ENCODE measurements around the gene SORCS1.
"Not testable (repeated sequence)": the region's sequence is repeated elsewhere in the genome, so short reads cannot be mapped to it uniquely, and the experiment has no call there.

SORCS1 gene

GRCh38 chr10:106942035-106942662 lies 222.4 kb downstream of the SORCS1 start:
- DNase-seq (ENCODE audit: low spot score): no peak

- no peak for DNase-seq (ENCODE audit: low spot score)
These were observed 223.0 kb downstream of the SORCS1 start for GRCh38 chr10:106941297-106942034.

- DNase-seq (ENCODE audit: low spot score): no peak
These were observed 226.0 kb downstream of the SORCS1 start for GRCh38 chr10:106938513-106938912.

- no peak for DNase-seq (ENCODE audit: low spot score)
These were observed 228.5 kb downstream of the SORCS1 start for GRCh38 chr10:106935978-106936451.

GRCh38 chr10:106931853-106932249 lies 232.7 kb downstream of the SORCS1 start:
- no peak for DNase-seq (ENCODE audit: low spot score)

GRCh38 chr10:106931159-106931852 lies 233.2 kb downstream of the SORCS1 start:
- no peak for DNase-seq (ENCODE audit: low spot score)

GRCh38 chr10:106930751-106931150 lies 233.8 kb downstream of the SORCS1 start:
- DNase-seq (ENCODE audit: low spot score): no peak

GRCh38 chr10:106929291-106929895 lies 235.1 kb downstream of the SORCS1 start:
- no peak for DNase-seq (ENCODE audit: low spot score)

- not testable (repeated sequence) for DNase-seq (ENCODE audit: low spot score)
These were observed 236.4 kb downstream of the SORCS1 start for GRCh38 chr10:106928151-106928550.

- DNase-seq (ENCODE audit: low spot score): no peak
These were observed 239.3 kb downstream of the SORCS1 start for GRCh38 chr10:106925191-106925590.

- DNase-seq (ENCODE audit: low spot score): no peak
These were observed 244.0 kb downstream of the SORCS1 start for GRCh38 chr10:106920538-106920937.

- DNase-seq (ENCODE audit: low spot score): no peak
These were observed 244.6 kb downstream of the SORCS1 start for GRCh38 chr10:106919871-106920282.

GRCh38 chr10:106917452-106918055 lies 247.0 kb downstream of the SORCS1 start:
- DNase-seq (ENCODE audit: low spot score): no peak

GRCh38 chr10:106914016-106914415 lies 250.5 kb downstream of the SORCS1 start:
- DNase-seq (ENCODE audit: low spot score): no peak

GRCh38 chr10:106913348-106913747 lies 251.2 kb downstream of the SORCS1 start:
- no peak for DNase-seq (ENCODE audit: low spot score)

GRCh38 chr10:106911096-106911495 lies 253.4 kb downstream of the SORCS1 start:
- no peak for DNase-seq (ENCODE audit: low spot score)

GRCh38 chr10:106910666-106911065 lies 253.8 kb downstream of the SORCS1 start:
- DNase-seq (ENCODE audit: low spot score): no peak

GRCh38 chr10:106908225-106908624 lies 256.3 kb downstream of the SORCS1 start:
- no peak for DNase-seq (ENCODE audit: low spot score)

- no peak for DNase-seq (ENCODE audit: low spot score)
These were observed 260.3 kb downstream of the SORCS1 start for GRCh38 chr10:106904209-106904608.

- DNase-seq (ENCODE audit: low spot score): no peak
These were observed 261.3 kb downstream of the SORCS1 start for GRCh38 chr10:106903180-106903579.

GRCh38 chr10:106900016-106900652 lies 264.4 kb downstream of the SORCS1 start:
- no peak for DNase-seq (ENCODE audit: low spot score)

GRCh38 chr10:106898446-106898845 lies 266.1 kb downstream of the SORCS1 start:
- DNase-seq (ENCODE audit: low spot score): no peak

Data from AG20443 (cell line).